Heart right ventricle (tissue), 16 donors: ENCODE measurements around the gene NDUFAF2. TPM values are rescaled to one million over a fixed set of nuclear protein-coding genes. Genes with fewer than 3 reads are reported as not detected.

Experiments
- ATAC-seq, 8 donors: fragments of 200-7000 bp; cut with Tn5 transposase; one replicate each; pipeline ENCODE4 v1.9.1; 2020; ENCODE audit warnings: mild to moderate bottlenecking in 8 of 8, moderate library complexity in 8 of 8, moderate number of reproducible peaks in 1 of 8
- DNase-seq, 2 donors: peaks; one replicate each; pipeline ENCODE4 v3.0.0-alpha.2; 2020
- H3K27ac ChIP-seq, 10 donors: fragments of 200-600 bp; sonication (generic) in 2 of 10; one replicate each; pipeline versions ENCODE4 v1.5.0 to v1.8.0; 2020 to 2022; ENCODE audit warnings: mild to moderate bottlenecking in 3 of 10
- H3K27me3 ChIP-seq, 7 donors: fragments of 200-600 bp; one replicate each; pipeline ENCODE4 v1.8.0; 2021 to 2022; ENCODE audit warnings: mild to moderate bottlenecking in 2 of 7
- H3K36me3 ChIP-seq, 9 donors: fragments of 200-600 bp; sonication (generic) in 1 of 9; one replicate each; pipeline versions ENCODE4 v1.5.0 to v1.8.0; 2020 to 2022; ENCODE audit warnings: mild to moderate bottlenecking in 2 of 9
- H3K4me1 ChIP-seq, 9 donors: fragments of 200-600 bp; sonication (generic) in 1 of 9; one replicate each; pipeline versions ENCODE4 v1.5.0 to v1.8.0; 2020 to 2022; ENCODE audit warnings: mild to moderate bottlenecking in 4 of 9
- H3K4me3 ChIP-seq, 10 donors: fragments of 200-600 bp; sonication (generic) in 2 of 10; one replicate each; pipeline versions ENCODE4 v1.5.0 to v1.8.0; 2020 to 2022; ENCODE audit warnings: mild to moderate bottlenecking in 7 of 10, moderate library complexity in 2 of 10
- H3K9me3 ChIP-seq, 11 donors: fragments of 200-600 bp in 10 of 11; sonication (generic) in 2 of 11; one replicate each; pipeline versions ENCODE4 v1.5.0 to v1.8.0; 2013 to 2022; ENCODE audit warnings: mild to moderate bottlenecking in 2 of 11, control low read depth in 1 of 11, moderate library complexity in 1 of 11
- CTCF ChIP-seq, 9 donors: fragments of 200-600 bp; sonication (generic) in 2 of 9; IDR thresholded peaks; one replicate each; pipeline versions ENCODE4 v1.5.0 to v1.8.0; 2021 to 2022; ENCODE audit warnings: antibody characterized with exemption in 9 of 9, mild to moderate bottlenecking in 5 of 9, moderate library complexity in 1 of 9
- WGBS, 2 donors: extraction: QIAGEN DNeasy Blood & Tissue Kit; methylation state at CpG; one replicate each; pipeline ENCODE4 v1.1.7; 2013; ENCODE audit warnings: inconsistent platforms in 1 of 2; 5-methylcytosine and 5-hydroxymethylcytosine counted together
- intact Hi-C, 10 donors: fragments of 100-400 bp; cut with DNase I; formaldehyde crosslinking; loops; one replicate each; pipeline versions ENCODE4 v1.11.1 to v1.14.2; 2022
- polyA plus RNA-seq, 2 donors: library from polyadenylated mRNA; stranded (reverse); fragments of 200-250 nt; gene quantifications; one replicate each; pipeline ENCODE4 v1.2.3, GENCODE V29; 2013
- total RNA-seq, 10 donors: library from RNA; stranded (reverse); fragmentation: NEBNext Ultra II Directional in 3 of 10; extraction: Animal tissue kit (Norgen Biotek cat#: 25700) in 3 of 10; gene quantifications; one replicate each; pipeline versions ENCODE4 v1.2.1 to v1.2.4, GENCODE V29; 2021 to 2023
- donor health status: Arrhythmogenic right ventricular cardiomyopathy.
- donor health status: ischemic (EF 13 %, LVEDD 7.1; RV severe dilation, severe dysfunction).
- donor health status: healthy with polysubstance abuse.
- donor health status: DM: no; HTN: yes; CAD: no.
- donor health status: DM: no; HTN: no; CAD: no.
- donor health status: ischemic (EF 25% LVEDD 6.9; RV normal size, moderate dysfunction).
- donor health status: ischemic (EF 25% LVEDD 5.7; RV mildly dilated, moderate dysfunction).
- donor health status: healthy.
- donor health status: DM: yes; HTN: yes; CAD: no.
- donor health status: Ischemic cardiomyopathy.
- donor health status: ischemic (EF 35%, LVEDD 5.7; RV mildly dilated, moderate dysfunction).
- donor health status: nonischemic (EF 11% LVEDD 7.7; RV severe dilation, severe dysfunction).
- donor health status: DM: yes; HTN: yes; CAD: no.
- donor health status: PGD.
- donor health status: ischemic (EF 29% LVEDD 5.4; RV normal size, mild dysfunction).
- donor health status: nonischemic (EF 23%, LVEDD 6.1; RV moderate dilation, normal function).

Gene NDUFAF2
- total and polyA plus RNA-seq, 12 donors: 23.0 to 96.5 (median 32.0) TPM

DNA sequence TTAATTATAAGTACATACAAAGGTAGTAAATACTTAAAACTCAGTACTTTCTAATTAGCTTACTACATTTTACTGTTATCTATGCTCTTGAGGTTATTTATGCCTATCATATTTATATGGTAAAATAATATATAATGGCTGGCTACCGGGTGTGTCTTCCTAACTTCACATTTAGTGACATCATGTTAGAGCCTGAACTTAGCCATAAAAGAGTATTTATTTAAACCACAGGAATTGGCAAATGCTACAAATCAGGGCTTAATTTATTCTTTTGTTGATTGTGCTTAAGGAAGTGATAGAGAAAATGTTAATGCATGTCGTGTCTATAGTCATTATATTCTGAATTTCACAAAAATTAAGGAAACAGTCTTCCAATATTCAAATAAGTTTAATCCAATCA lies 73.1 kb downstream of the NDUFAF2 start:
- no peak for ATAC-seq
- H3K27me3 ChIP-seq: no peaks in the 10 kb centered on the region
- H3K4me1 ChIP-seq: peaks cover 0 to 12% (median 0%) of the 10 kb centered on the region in 9 donors
- H3K9me3 ChIP-seq: peaks cover 0 to 12% (median 0%) of the 10 kb centered on the region in 11 donors
- H3K4me3 ChIP-seq: no peak overlapping the region
- intact Hi-C loops: no loop called here
- no peak for TF ChIP-seq CTCF (IDR thresholded peaks at IDR 0.05)
- no peak for DNase-seq
- no peaks in the 10 kb centered on the region for H3K36me3 ChIP-seq
- 86 to 87% methylated on average over 2 of the region's 2 CpGs for WGBS, 2 donors
- no peak overlapping the region for H3K27ac ChIP-seq

- peaks cover 0 to 12% (median 0%) of the 10 kb centered on the region in 11 donors for H3K9me3 ChIP-seq
- H3K36me3 ChIP-seq: no peaks in the 10 kb centered on the region
- no peaks in the 10 kb centered on the region for H3K27me3 ChIP-seq
- H3K4me1 ChIP-seq: peaks cover 0 to 20% (median under 1%) of the 10 kb centered on the region in 9 donors
- H3K4me3 ChIP-seq: no peak overlapping the region
- WGBS, 2 donors: 98 to 100% methylated on average over 1 of the region's 1 CpG
- ATAC-seq (no peak), DNase-seq (no peak)
- intact Hi-C loops: no loop called here
- no peak overlapping the region for H3K27ac ChIP-seq
- no peak for TF ChIP-seq CTCF (IDR thresholded peaks at IDR 0.05)
These were observed 74.6 kb downstream of the NDUFAF2 start for GRCh38 chr5:61019642-61020041.

DNA sequence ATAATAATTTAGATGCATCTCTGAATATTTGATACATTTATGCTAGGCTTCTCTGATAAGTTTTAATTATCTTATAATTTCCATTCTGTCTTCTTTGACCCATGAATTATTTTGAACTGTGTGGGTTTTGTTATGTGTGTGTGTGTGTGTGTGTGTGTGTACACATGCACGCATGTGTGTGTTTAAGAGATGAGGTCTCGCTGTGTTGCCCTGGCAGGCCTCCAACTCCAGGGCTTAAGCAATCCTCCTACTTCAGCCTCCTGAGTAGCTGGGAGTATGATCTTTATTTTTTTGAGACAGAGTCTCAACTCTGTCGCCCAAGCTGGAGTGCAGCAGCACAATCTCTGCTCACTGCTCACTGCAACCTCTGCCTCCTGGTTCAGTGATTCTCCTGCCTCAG lies 75.4 kb downstream of the NDUFAF2 start:
- Histone ChIP-seq H3K27me3 (no peaks in the 10 kb centered on the region), H3K9me3 (peaks cover 0 to 12% (median 0%) of the 10 kb centered on the region in 11 donors), H3K4me3 (no peak overlapping the region), H3K4me1 (peaks cover 0 to 20% (median 4%) of the 10 kb centered on the region in 9 donors), H3K27ac (no peak overlapping the region), H3K36me3 (no peaks in the 10 kb centered on the region)
- WGBS, 2 donors: 84 to 88% methylated on average over 3 of the region's 3 CpGs
- no peak for TF ChIP-seq CTCF (IDR thresholded peaks at IDR 0.05)
- no peak for ATAC-seq
- peak in 1 of 2 donors; percentile 15 for DNase-seq
- intact Hi-C loops: no loop called here

DNA sequence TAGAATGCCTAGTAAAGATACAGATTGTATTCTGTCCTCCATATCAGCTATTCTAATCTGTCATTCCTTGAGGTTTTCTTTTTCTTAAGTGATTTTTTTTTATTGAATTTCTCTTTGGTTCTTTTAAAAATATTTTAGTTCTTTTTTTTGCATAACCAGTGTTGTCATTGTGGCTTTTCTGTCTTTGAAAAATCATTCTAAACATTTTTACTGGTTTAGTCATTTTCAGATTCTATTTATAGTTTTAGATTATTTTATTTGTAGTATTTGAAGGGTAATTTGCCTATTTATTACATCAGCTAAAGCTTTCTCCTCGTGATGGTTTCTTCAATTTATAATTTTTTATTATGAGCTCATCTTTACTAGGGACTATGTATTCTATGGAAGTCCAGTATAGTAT lies 78.1 kb downstream of the NDUFAF2 start:
- 71 to 78% methylated on average over 1 of the region's 1 CpG for WGBS, 2 donors
- Histone ChIP-seq H3K36me3 (no peaks in the 10 kb centered on the region), H3K27me3 (no peaks in the 10 kb centered on the region), H3K4me1 (peaks cover 0 to 20% (median 4%) of the 10 kb centered on the region in 9 donors), H3K4me3 (no peak overlapping the region), H3K9me3 (peaks cover 0 to 12% (median 0%) of the 10 kb centered on the region in 11 donors), H3K27ac (no peak overlapping the region)
- intact Hi-C loops: no loop called here
- TF ChIP-seq CTCF (IDR thresholded peaks at IDR 0.05): no peak
- no peak for ATAC-seq
- no peak for DNase-seq
